ENCODE data around the gene HSPB1. TPM values are rescaled to one million over a fixed set of nuclear protein-coding genes. Genes with fewer than 3 reads are reported as not detected.
"Not testable (repeated sequence)": the region's sequence is repeated elsewhere in the genome, so short reads cannot be mapped to it uniquely, and the experiment has no call there.

The HSPB1 gene
- total and polyA plus RNA-seq, 11 donors, result 822 to 5,278 (median 2,076) TPM

- no peak for TF ChIP-seq POLR2A (IDR thresholded peaks at IDR 0.05)
- no peak for TF ChIP-seq CTCF (IDR thresholded peaks at IDR 0.05)
- ATAC-seq, result no peak
- no peaks in the 10 kb centered on the region for H3K36me3 ChIP-seq
- H3K4me3 ChIP-seq, result no peak overlapping the region
- H3K27me3 ChIP-seq, result no peaks in the 10 kb centered on the region
- intact Hi-C loops (cut with DNase I), result no loop called here
- H3K27ac ChIP-seq, result peak overlapping the region in 7 of 12 donors; percentile 8 to 80 (median 41)
- WGBS, 4 donors, result 57 to 64% (median 63%) methylated on average over 20 to 21 of the region's 21 CpGs
- H3K4me1 ChIP-seq, result peaks cover 0 to 40% (median 24%) of the 10 kb centered on the region in 12 donors
- peak in 1 of 5 donors; percentile 66 for DNase-seq
- H3K9me3 ChIP-seq, result no peaks in the 10 kb centered on the region
Observed at GRCh38 chr7:76310102-76310957, 7.9 kb downstream of the HSPB1 start.

DNA sequence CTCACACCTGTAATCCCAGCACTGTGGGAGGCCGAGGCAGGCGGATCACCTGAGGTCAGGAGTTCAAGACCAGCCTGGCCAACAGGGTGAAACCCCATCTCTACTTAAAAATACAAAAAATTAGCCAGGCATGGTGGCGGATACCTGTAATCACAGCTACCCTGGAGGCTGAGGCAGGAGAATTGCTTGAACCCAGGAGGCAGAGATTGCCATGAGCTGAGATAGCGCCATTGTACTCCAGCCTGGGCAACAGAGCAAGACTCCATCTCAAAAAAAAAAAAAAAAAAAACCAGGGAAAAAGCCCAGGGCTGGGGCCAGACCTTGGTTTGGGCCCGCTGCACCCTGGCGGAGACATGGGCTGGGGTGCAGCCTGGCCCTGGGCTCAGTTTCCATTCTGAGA is 9.4 kb downstream of the HSPB1 start:
- H3K27ac ChIP-seq, result peak overlapping the region in 1 of 12 donors; percentile 5
- peaks cover 0 to 25% (median 11%) of the 10 kb centered on the region in 12 donors for H3K4me1 ChIP-seq
- DNase-seq, result peak in 2 of 5 donors; percentile 10 to 27
- H3K27me3 ChIP-seq, H3K36me3 ChIP-seq, H3K9me3 ChIP-seq, ATAC-seq, H3K4me3 ChIP-seq: not testable (repeated sequence)
- 92 to 98% (median 96%) methylated on average over 6 of the region's 6 CpGs for WGBS, 4 donors
- intact Hi-C loops (cut with DNase I), result loop anchor here in 2 of 10 donors (2.0 kb wide), 2 partner anchors 21 to 133 kb away; no protein-coding TSS in a partner anchor

- DNase-seq (peak; percentile 96 to 98 (median 96)), ATAC-seq (peak; percentile 48 to 75 (median 66))
- peak; percentile 99 to 100 (median 100) for TF ChIP-seq CTCF (IDR thresholded peaks at IDR 0.05)
- TF ChIP-seq POLR2A (IDR thresholded peaks at IDR 0.05), result peak in 1 of 2 donors; percentile 49
- no peaks in the 10 kb centered on the region for H3K9me3 ChIP-seq
- H3K27me3 ChIP-seq, result no peaks in the 10 kb centered on the region
- H3K36me3 ChIP-seq, result no peaks in the 10 kb centered on the region
- H3K4me3 ChIP-seq, result no peak overlapping the region
- peak overlapping the region in 3 of 12 donors; percentile 43 to 47 (median 46) for H3K27ac ChIP-seq
- intact Hi-C loops (cut with DNase I), result loop anchor here in 9 of 10 donors (1.0 to 2.0 kb wide), 4 partner anchors 23 to 136 kb away; no protein-coding TSS in a partner anchor
- peaks cover 0 to 29% (median 15%) of the 10 kb centered on the region in 12 donors for H3K4me1 ChIP-seq
- WGBS, 4 donors, result 6 to 13% (median 7%) methylated on average over 9 to 15 of the region's 15 CpGs
Observed at GRCh38 chr7:76314042-76314721, 11.7 kb downstream of the HSPB1 start.

- peak in 1 of 5 donors; percentile 23 for DNase-seq
- peak overlapping the region in 1 of 12 donors; percentile 43 for H3K27ac ChIP-seq
- intact Hi-C loops (cut with DNase I), result loop anchor here (1.0 to 5.0 kb wide), 5 partner anchors 23 to 136 kb away; no protein-coding TSS in a partner anchor
- not testable (repeated sequence) for H3K9me3 ChIP-seq, H3K27me3 ChIP-seq, H3K4me3 ChIP-seq, H3K36me3 ChIP-seq, ATAC-seq
- peaks cover 0 to 33% (median 18%) of the 10 kb centered on the region in 12 donors for H3K4me1 ChIP-seq
- 68 to 75% (median 72%) methylated on average over 6 of the region's 6 CpGs for WGBS, 4 donors
Observed at GRCh38 chr7:76314740-76315139, 12.3 kb downstream of the HSPB1 start.

DNA sequence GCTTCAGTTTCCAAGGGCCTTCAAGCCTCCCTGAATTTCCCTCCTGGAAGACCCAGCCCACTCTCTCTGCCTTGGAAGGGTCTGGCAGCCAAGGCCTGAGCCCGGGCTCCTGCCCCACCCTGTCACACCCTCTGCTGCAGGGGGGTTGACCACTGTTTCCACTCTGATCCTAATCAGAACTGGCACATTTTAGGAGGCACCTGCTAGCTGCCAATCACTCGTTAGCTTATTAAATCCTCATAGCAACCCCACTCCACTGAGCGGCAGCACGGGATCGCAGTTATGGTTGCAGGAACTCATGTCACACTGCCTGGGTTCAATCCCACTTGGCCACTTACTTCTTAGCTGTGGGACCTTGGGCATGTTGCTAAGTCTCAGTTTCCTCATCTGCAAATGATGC is 12.9 kb downstream of the HSPB1 start:
- Histone ChIP-seq H3K36me3 (no peaks in the 10 kb centered on the region), H3K27me3 (no peaks in the 10 kb centered on the region), H3K4me3 (no peak overlapping the region), H3K27ac (no peak overlapping the region), H3K4me1 (peaks cover 0 to 29% (median 18%) of the 10 kb centered on the region in 12 donors), H3K9me3 (no peaks in the 10 kb centered on the region)
- DNase-seq (peak in 2 of 5 donors; percentile 21 to 32), ATAC-seq (no peak)
- TF ChIP-seq CTCF (IDR thresholded peaks at IDR 0.05) (no peak), POLR2A (IDR thresholded peaks at IDR 0.05) (no peak)
- WGBS, 4 donors, result 69 to 71% (median 71%) methylated on average over 5 of the region's 5 CpGs
- intact Hi-C loops (cut with DNase I), result loop anchor here in 5 of 10 donors (1.0 to 5.0 kb wide), 5 partner anchors 24 to 137 kb away; no protein-coding TSS in a partner anchor
